CD14-positive monocyte (primary cell): ENCODE results near the gene S100A16. TPM values are rescaled to one million over a fixed set of nuclear protein-coding genes. Genes with fewer than 3 reads are reported as not detected.

Experiments used
- DNase-seq, 3 donors: peaks; one replicate each; pipeline ENCODE4 v3.0.0-alpha.2; 2011 to 2022
- H2AFZ ChIP-seq: 2 replicates; pipeline ENCODE4 v1.6.0; 2012; ENCODE audit warnings: mild to moderate bottlenecking, low read depth, low read length, inconsistent platforms; ENCODE audit not compliant: insufficient read depth, poor library complexity, severe bottlenecking
- H3K27ac ChIP-seq, 2 donors: 1 replicate in 1 of 2; 2 replicates in 1 of 2; pipeline ENCODE4 v1.5.1; 2012 to 2013; ENCODE audit warnings: low read length in 2 of 2, control low read depth in 1 of 2, inconsistent platforms in 1 of 2, low read depth in 1 of 2, mild to moderate bottlenecking in 1 of 2
- H3K27me3 ChIP-seq, 2 donors: one replicate each; pipeline versions ENCODE4 v1.6.0 to v1.6.1; 2011 to 2013; ENCODE audit warnings: low read length in 2 of 2; ENCODE audit not compliant: control insufficient read depth in 2 of 2, insufficient read depth in 2 of 2
- H3K36me3 ChIP-seq, 2 donors: replicated peaks in 1 of 2; 1 replicate in 1 of 2; 2 replicates in 1 of 2; pipeline versions ENCODE4 v1.5.1 to v1.6.1; 2012 to 2013; ENCODE audit warnings: low read length in 2 of 2, control low read depth in 1 of 2, inconsistent platforms in 1 of 2, mild to moderate bottlenecking in 1 of 2; ENCODE audit not compliant: insufficient read depth in 2 of 2, control insufficient read depth in 1 of 2
- H3K4me1 ChIP-seq, 2 donors: 1 replicate in 1 of 2; 2 replicates in 1 of 2; pipeline versions ENCODE4 v1.5.1 to v1.6.1; 2012 to 2013; ENCODE audit warnings: low read length in 2 of 2, control low read depth in 1 of 2, inconsistent platforms in 1 of 2, mild to moderate bottlenecking in 1 of 2, moderate library complexity in 1 of 2; ENCODE audit not compliant: insufficient read depth in 2 of 2, control insufficient read depth in 1 of 2
- H3K4me2 ChIP-seq: replicated peaks from 2 replicates; pipeline ENCODE3; 2012; ENCODE audit warnings: low read length, moderate library complexity, mild to moderate bottlenecking; ENCODE audit not compliant: poor library complexity, severe bottlenecking; ENCODE audit errors: extremely low read depth
- H3K4me3 ChIP-seq, 3 experiments: fragments of 200-600 bp in 1 of 3; sonication (generic) in 1 of 3; replicated peaks in 1 of 3; 1 replicate in 2 of 3; 2 replicates in 1 of 3; pipeline ENCODE4 v1.5.1; 2011 to 2013; ENCODE audit warnings: low read length in 3 of 3, mild to moderate bottlenecking in 3 of 3, control low read depth in 2 of 3, low read depth in 2 of 3, inconsistent platforms in 1 of 3, moderate library complexity in 1 of 3
- H3K79me2 ChIP-seq: 2 replicates; pipeline ENCODE4 v1.6.0; 2012; ENCODE audit warnings: mild to moderate bottlenecking, control low read depth, inconsistent platforms, low read length, moderate library complexity; ENCODE audit not compliant: insufficient read depth
- H3K9ac ChIP-seq: 2 replicates; pipeline ENCODE4 v1.6.0; 2017; ENCODE audit warnings: low read length, mild to moderate bottlenecking; ENCODE audit not compliant: insufficient read depth, poor library complexity, severe bottlenecking
- H3K9me3 ChIP-seq, 2 donors: replicated peaks in 1 of 2; 1 replicate in 1 of 2; 2 replicates in 1 of 2; pipeline versions ENCODE4 v1.5.1 to v1.6.1; 2012 to 2013; ENCODE audit warnings: low read length in 2 of 2, control low read depth in 1 of 2; ENCODE audit not compliant: control insufficient read depth in 1 of 2, insufficient read depth in 1 of 2
- H4K20me1 ChIP-seq: 2 replicates; pipeline ENCODE4 v1.6.0; 2012; ENCODE audit warnings: mild to moderate bottlenecking, low read length, control low read depth, moderate library complexity; ENCODE audit not compliant: insufficient read depth
- H3K27ac Mint-ChIP-seq, 7 donors: one replicate each; pipeline ENCODE4 v1.8.0; 2020; ENCODE audit warnings: mild to moderate bottlenecking in 7 of 7, mixed read lengths in 7 of 7, moderate library complexity in 6 of 7, inconsistent platforms in 2 of 7
- H3K27me3 Mint-ChIP-seq, 3 donors: one replicate each; pipeline ENCODE4 v1.8.0; 2021 to 2022; ENCODE audit warnings: low read depth in 3 of 3, mild to moderate bottlenecking in 3 of 3, mixed read lengths in 3 of 3, moderate library complexity in 3 of 3, inconsistent platforms in 1 of 3
- H3K36me3 Mint-ChIP-seq, 2 donors: one replicate each; pipeline ENCODE4 v1.8.0; 2020; ENCODE audit warnings: mixed read lengths in 2 of 2, inconsistent platforms in 1 of 2, mild to moderate bottlenecking in 1 of 2
- H3K4me1 Mint-ChIP-seq: one replicate; pipeline ENCODE4 v1.8.0; 2020; ENCODE audit warnings: mild to moderate bottlenecking, mixed read lengths
- H3K4me3 Mint-ChIP-seq, 2 donors: one replicate each; pipeline ENCODE4 v1.8.0; 2020; ENCODE audit warnings: mild to moderate bottlenecking in 2 of 2, mixed read lengths in 2 of 2, moderate library complexity in 1 of 2
- H3K9me3 Mint-ChIP-seq, 7 donors: one replicate each; pipeline ENCODE4 v1.8.0; 2020 to 2022; ENCODE audit warnings: mixed read lengths in 7 of 7, mild to moderate bottlenecking in 6 of 7, moderate library complexity in 6 of 7, inconsistent platforms in 2 of 7
- CTCF ChIP-seq: fragments of 200-600 bp; IDR thresholded peaks from one replicate; pipeline ENCODE4 v1.8.0; 2022; ENCODE audit warnings: antibody characterized with exemption, mild to moderate bottlenecking
- WGBS: methylation state at CpG from one replicate; pipeline ENCODE4 v1.1.5; 2013; ENCODE audit warnings: missing lambda C conversion rate; ENCODE audit not compliant: insufficient coverage; 5-methylcytosine and 5-hydroxymethylcytosine counted together
- intact Hi-C, 2 donors: fragments of 100-400 bp; cut with micrococcal nuclease; formaldehyde crosslinking; loops; one replicate each; pipeline versions ENCODE4 v1.15.0 to v1.15.1; 2023
- polyA plus RNA-seq, 3 donors: library from polyadenylated mRNA; depleted of rRNA in 1 of 3; unstranded in 2 of 3; stranded (reverse) in 1 of 3; fragments of 300-500 nt in 2 of 3; fragments of >200 nt in 1 of 3; fragmentation: Illumina TruSeq in 2 of 3; gene quantifications; 1 replicate in 2 of 3; 2 replicates in 1 of 3; pipeline ENCODE4 v1.2.3, GENCODE V29; 2012 to 2021

Gene S100A16
- polyA plus RNA-seq, 3 donors: not detected

DNA sequence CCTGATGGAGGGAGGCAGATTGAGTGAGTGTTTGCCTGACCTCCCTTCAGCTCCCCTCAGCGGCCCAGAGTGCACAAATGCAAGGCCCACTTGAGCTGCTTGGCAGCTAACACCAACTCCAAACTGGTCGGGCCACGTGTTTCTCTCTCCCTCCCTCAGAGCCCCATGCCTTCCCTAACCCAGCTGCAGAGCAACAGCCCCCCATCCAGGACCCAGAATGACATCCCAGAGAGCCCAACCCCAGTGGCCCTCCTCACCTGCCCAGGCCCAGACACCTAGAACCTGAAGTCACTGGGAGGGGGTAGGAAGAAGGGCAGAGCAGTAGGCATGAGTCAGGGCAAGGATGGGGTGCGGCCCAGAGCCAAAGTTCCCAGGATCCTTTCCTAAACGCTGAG lies 4.0 kb upstream of the S100A16 start:
- peaks cover 0 to 4% of the 10 kb centered on the region in 2 donors for H3K9me3 ChIP-seq
- Mint-ChIP-seq H3K9me3 (peaks cover 0 to 9% (median 4%) of the 10 kb centered on the region in 7 donors), H3K27me3 (peaks cover 0 to 2% (median 2%) of the 10 kb centered on the region in 3 donors), H3K4me1 (peaks cover 14% of the 10 kb centered on the region), H3K36me3 (peaks cover 0 to 6% of the 10 kb centered on the region in 2 donors), H3K27ac (no peak overlapping the region), H3K4me3 (no peak overlapping the region)
- WGBS: 89% methylated on average over 4 of the region's 5 CpGs
- peaks cover 17 to 21% of the 10 kb centered on the region in 2 donors for H3K4me1 ChIP-seq
- no peaks in the 10 kb centered on the region for H3K79me2 ChIP-seq
- H3K4me2 ChIP-seq: no peak overlapping the region
- no peak overlapping the region for H3K27ac ChIP-seq
- TF ChIP-seq CTCF: no peak
- no peaks in the 10 kb centered on the region for H3K27me3 ChIP-seq
- H4K20me1 ChIP-seq: no peaks in the 10 kb centered on the region
- H2AFZ ChIP-seq: peak overlapping the region; percentile 47
- H3K9ac ChIP-seq: no peak overlapping the region
- H3K4me3 ChIP-seq: no peak overlapping the region
- intact Hi-C loops: loop anchor here in 1 of 2 donors (5.0 kb wide), 1 partner anchor 105 kb away; no protein-coding TSS in a partner anchor
- no peaks in the 10 kb centered on the region for H3K36me3 ChIP-seq
- no peak for DNase-seq

DNA sequence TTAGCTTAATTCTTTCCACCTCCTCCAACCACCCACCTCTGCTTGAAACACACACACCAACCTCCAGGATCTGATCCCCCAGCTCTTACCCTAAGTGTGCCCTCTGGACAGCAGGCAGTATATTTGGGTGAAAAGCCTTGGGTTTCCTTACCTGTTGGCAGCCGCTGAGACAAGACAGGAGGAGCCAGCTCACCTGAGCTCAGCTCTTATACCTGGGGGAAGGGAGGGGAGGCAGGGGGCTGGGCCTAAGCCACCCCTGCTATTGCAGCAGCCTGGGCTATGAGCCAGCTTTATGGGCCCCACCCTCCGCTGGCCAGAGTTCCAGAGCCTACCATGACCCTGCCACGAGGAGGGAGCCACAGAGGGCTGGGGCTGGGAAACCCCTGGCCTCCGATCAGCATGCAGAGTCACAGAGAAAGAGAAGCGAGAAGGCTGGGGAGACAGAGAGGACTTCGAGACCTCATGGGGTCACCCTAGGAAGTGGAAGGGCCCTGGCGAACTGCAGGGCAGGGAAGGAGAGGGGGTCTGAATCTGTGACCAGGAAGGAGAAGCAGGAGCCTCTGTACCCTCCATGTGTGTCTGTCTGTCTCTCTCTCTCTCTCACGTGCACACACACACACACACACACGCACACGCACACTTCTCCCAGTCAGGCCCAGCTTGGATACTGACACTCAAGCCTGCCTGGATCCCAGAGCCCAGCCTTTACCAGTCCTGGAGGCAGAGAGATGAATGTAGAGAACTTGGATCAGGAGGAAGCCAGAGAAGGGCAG lies 3.4 kb upstream of the S100A16 start, which contains the start of gene S100A14:
Gene S100A14 (minus strand): TSS at position 182 of the 773 bp plus-strand sequence. CDS start 467 bp downstream, outside the sequence.
- H3K9me3 Mint-ChIP-seq: peaks cover 0 to 9% (median 4%) of the 10 kb centered on the region in 7 donors
- peak within 1 kb of the TSS; percentile 47 for H2AFZ ChIP-seq
- peak within 1 kb of the TSS in 2 of 7 donors; percentile 43 to 63 for H3K27ac Mint-ChIP-seq
- H3K36me3 Mint-ChIP-seq: peaks cover 0 to 6% of the 10 kb centered on the region in 2 donors
- no peak within 1 kb of the TSS for H3K4me2 ChIP-seq
- TF ChIP-seq CTCF: no peak
- no peak within 1 kb of the TSS for H3K9ac ChIP-seq
- H3K9me3 ChIP-seq: peaks cover 0 to 4% of the 10 kb centered on the region in 2 donors
- H3K27me3 ChIP-seq: no peaks in the 10 kb centered on the region
- H3K27ac ChIP-seq: no peak within 1 kb of the TSS
- H4K20me1 ChIP-seq: no peaks in the 10 kb centered on the region
- peaks cover 18 to 26% of the 10 kb centered on the region in 2 donors for H3K4me1 ChIP-seq
- peaks cover 19% of the 10 kb centered on the region for H3K4me1 Mint-ChIP-seq
- H3K4me3 ChIP-seq: no peak within 1 kb of the TSS
- peak in 1 of 3 donors; percentile 46 for DNase-seq
- no peaks in the 10 kb centered on the region for H3K36me3 ChIP-seq
- H3K4me3 Mint-ChIP-seq: peak within 1 kb of the TSS in 1 of 2 donors; percentile 24
- WGBS: 59% methylated on average over 4 of the region's 10 CpGs
- no peaks in the 10 kb centered on the region for H3K79me2 ChIP-seq
- intact Hi-C loops: loop anchor here in 1 of 2 donors (5.0 kb wide), 1 partner anchor 104 kb away; no protein-coding TSS in a partner anchor
- peaks cover 0 to 2% (median 2%) of the 10 kb centered on the region in 3 donors for H3K27me3 Mint-ChIP-seq
